Progenitor cell of endocrine pancreas (in vitro differentiated cells): ENCODE data around the gene COPG1. TPM values are rescaled to one million over a fixed set of nuclear protein-coding genes. Genes with fewer than 3 reads are reported as not detected.
A peak's percentile ranks its signal among the peaks of the same experiment; 100 is the strongest.

Experiments used
- DNase-seq: peaks from one replicate; pipeline ENCODE4 v3.0.0; 2021; ENCODE audit warnings: low spot score; ENCODE audit not compliant: unreplicated experiment
- H3K27ac Mint-ChIP-seq: 2 replicates; pipeline ENCODE4 v1.8.0; 2021; ENCODE audit warnings: mild to moderate bottlenecking, moderate library complexity, mixed read lengths
- H3K27me3 Mint-ChIP-seq: 2 replicates; pipeline ENCODE4 v1.8.0; 2021; ENCODE audit warnings: mixed read lengths
- H3K36me3 Mint-ChIP-seq: 2 replicates; pipeline ENCODE4 v1.8.0; 2022; ENCODE audit warnings: mixed read lengths; ENCODE audit not compliant: insufficient read depth
- H3K4me1 Mint-ChIP-seq: 2 replicates; pipeline ENCODE4 v1.8.0; 2021; ENCODE audit warnings: low read depth, mixed read lengths
- H3K4me3 Mint-ChIP-seq: 2 replicates; pipeline ENCODE4 v1.8.0; 2021; ENCODE audit warnings: low read depth, mild to moderate bottlenecking, moderate library complexity, mixed read lengths
- H3K9me3 Mint-ChIP-seq: 2 replicates; pipeline ENCODE4 v1.8.0; 2021; ENCODE audit warnings: low read depth, mixed read lengths
- total RNA-seq: library from RNA; stranded (reverse); gene quantifications from 2 replicates; pipeline ENCODE4 v1.2.1, GENCODE V29; 2021
- TF ChIP-seq, protein P1 (sequence below): fragments of 200-600 bp; sonication (generic); IDR thresholded peaks from one replicate; pipeline ENCODE4 v1.5.0; 2021; ENCODE audit warnings: antibody characterized with exemption, mild to moderate bottlenecking; ENCODE audit not compliant: unreplicated experiment

The COPG1 gene
- total RNA-seq, 1 donor from 2014 or later, result 141 TPM

DNA sequence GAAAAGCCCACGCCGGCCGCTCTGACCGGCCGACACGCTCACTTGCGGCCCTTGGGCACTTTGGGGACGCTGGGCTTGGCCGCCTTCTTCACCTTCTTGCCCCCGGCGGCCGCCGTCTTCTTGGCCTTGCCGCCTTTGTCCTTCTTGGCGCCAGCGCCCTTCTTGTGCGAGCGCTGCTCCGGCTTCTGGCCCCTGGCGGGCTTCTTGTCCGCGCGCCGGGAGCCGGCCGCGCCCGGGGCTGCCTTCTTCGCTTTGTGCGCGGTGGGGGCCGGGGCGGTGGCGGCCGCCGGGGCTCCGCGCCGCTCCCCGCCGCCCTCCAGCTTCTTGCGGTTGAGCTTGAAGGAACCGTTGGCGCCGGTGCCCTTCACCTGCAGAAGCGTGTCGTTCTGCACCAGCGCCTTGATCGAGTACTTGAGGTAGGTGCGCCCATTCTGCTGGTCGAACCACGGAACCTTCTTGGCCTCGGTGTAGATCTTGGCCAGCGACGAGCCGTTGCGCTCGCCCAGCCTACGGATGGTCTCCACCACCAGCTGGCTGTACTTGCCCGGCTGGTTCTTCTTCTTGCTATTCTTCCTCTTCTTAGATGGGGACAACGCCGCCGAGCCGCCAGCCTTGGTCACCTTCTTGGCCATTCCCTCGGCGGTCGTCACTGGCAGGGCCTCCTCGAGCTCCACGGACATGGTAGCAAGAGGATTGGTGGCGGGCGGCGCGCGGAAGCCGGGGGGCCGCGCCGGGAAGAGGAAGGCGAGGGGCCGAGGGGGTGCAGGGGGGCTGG is 66.0 kb downstream of the COPG1 start:
- TF ChIP-seq, protein P1, sequence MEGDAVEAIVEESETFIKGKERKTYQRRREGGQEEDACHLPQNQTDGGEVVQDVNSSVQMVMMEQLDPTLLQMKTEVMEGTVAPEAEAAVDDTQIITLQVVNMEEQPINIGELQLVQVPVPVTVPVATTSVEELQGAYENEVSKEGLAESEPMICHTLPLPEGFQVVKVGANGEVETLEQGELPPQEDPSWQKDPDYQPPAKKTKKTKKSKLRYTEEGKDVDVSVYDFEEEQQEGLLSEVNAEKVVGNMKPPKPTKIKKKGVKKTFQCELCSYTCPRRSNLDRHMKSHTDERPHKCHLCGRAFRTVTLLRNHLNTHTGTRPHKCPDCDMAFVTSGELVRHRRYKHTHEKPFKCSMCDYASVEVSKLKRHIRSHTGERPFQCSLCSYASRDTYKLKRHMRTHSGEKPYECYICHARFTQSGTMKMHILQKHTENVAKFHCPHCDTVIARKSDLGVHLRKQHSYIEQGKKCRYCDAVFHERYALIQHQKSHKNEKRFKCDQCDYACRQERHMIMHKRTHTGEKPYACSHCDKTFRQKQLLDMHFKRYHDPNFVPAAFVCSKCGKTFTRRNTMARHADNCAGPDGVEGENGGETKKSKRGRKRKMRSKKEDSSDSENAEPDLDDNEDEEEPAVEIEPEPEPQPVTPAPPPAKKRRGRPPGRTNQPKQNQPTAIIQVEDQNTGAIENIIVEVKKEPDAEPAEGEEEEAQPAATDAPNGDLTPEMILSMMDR, result no peak
- H3K36me3 Mint-ChIP-seq, result no peaks in the 10 kb centered on the region
- peaks cover 6% of the 10 kb centered on the region for H3K4me1 Mint-ChIP-seq
- peak overlapping the region; percentile 94 for H3K4me3 Mint-ChIP-seq
- no peak for DNase-seq
- H3K27ac Mint-ChIP-seq, result peak overlapping the region; percentile 97
- H3K9me3 Mint-ChIP-seq, result no peaks in the 10 kb centered on the region
- H3K27me3 Mint-ChIP-seq, result no peaks in the 10 kb centered on the region

DNA sequence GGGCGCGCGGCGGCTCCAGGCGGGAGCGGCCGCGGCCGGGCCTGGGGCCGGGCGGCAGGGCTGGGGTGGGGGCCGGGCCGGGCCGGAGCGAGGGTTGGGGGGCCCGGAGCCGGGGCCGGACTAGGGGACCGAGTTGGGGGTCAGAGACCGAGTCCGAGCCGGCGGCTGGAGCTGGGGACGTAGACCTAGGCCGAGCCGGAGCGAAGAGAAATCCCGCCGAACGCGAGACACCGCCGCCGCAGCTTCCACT is 66.5 kb downstream of the COPG1 start:
- Mint-ChIP-seq H3K27ac (peak overlapping the region; percentile 91), H3K9me3 (no peaks in the 10 kb centered on the region), H3K36me3 (no peaks in the 10 kb centered on the region), H3K27me3 (no peaks in the 10 kb centered on the region), H3K4me3 (peak overlapping the region; percentile 77), H3K4me1 (peaks cover 6% of the 10 kb centered on the region)
- no peak for DNase-seq
- TF ChIP-seq, protein P1, result no peak

GRCh38 chr3:129316248-129317013 is 67.0 kb downstream of the COPG1 start:
- H3K4me3 Mint-ChIP-seq, result peak overlapping the region; percentile 77
- TF ChIP-seq, protein P1, result peak; percentile 61
- H3K36me3 Mint-ChIP-seq, result no peaks in the 10 kb centered on the region
- H3K27me3 Mint-ChIP-seq, result no peaks in the 10 kb centered on the region
- H3K9me3 Mint-ChIP-seq, result no peaks in the 10 kb centered on the region
- H3K27ac Mint-ChIP-seq, result peak overlapping the region; percentile 91
- peak; percentile 84 for DNase-seq
- peaks cover 6% of the 10 kb centered on the region for H3K4me1 Mint-ChIP-seq

DNA sequence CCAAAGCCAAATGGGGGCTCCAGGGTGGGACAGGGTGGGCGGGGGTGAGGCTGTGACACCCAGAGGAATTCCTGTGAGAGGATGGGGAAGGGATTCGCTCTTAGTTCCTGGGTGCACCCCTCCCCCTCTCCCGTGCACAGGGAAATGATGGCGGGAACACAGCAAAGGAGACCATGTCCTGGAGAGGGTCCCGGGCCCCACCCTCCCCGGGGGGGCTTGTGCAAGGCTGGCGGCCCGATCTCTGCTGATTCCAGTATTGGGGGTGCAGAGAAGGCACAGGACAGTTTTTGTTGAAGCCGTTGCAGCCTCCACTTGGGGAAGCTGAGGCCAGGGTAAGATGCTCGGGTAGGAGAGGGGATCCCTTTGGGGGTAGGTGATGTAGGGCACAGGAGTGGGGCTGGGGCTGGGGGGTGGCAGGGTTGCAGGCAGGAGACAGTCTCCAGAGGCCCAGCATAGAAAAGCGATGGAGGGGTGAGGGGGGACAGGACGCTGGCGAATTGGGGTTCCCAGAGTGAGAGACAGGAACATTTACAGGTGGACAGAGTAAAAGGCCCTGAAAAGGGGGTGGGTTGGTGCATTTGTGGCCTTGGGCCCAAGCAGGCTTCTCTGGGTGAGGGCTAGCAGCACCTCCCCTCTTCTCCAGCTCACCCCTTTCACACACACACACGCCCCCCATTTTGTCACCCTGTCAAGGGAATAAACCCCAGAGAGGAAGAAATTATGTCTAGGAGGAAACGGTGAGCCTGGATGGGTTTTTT is 67.8 kb downstream of the COPG1 start:
- Mint-ChIP-seq H3K27me3 (no peaks in the 10 kb centered on the region), H3K36me3 (no peaks in the 10 kb centered on the region), H3K27ac (no peak overlapping the region), H3K4me1 (peaks cover 6% of the 10 kb centered on the region), H3K9me3 (no peaks in the 10 kb centered on the region), H3K4me3 (peak overlapping the region; percentile 41)
- TF ChIP-seq, protein P1, result no peak
- DNase-seq, result no peak

DNA sequence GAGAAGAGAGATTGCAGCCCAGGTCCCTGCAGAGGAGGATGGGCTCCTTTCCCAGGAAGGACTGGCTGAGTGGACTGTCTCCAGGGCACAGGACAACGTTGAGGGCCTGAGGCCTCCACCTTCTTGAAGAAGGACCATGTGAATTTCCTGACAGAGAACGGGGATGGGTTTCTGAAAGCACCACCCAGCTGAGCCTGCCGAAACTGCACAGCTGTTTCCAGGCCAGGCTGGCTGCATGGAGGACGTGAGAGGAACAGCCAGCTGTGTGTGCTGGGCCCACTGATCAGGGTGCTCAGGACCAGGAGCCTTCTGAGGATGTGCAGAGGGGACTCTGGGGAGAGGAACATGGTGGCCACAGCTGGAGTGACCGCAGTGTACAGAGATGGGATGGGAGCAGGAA is 68.4 kb downstream of the COPG1 start:
- peaks cover 4% of the 10 kb centered on the region for H3K4me1 Mint-ChIP-seq
- H3K27ac Mint-ChIP-seq, result no peak overlapping the region
- TF ChIP-seq, protein P1, result no peak
- DNase-seq, result no peak
- no peaks in the 10 kb centered on the region for H3K9me3 Mint-ChIP-seq
- H3K36me3 Mint-ChIP-seq, result no peaks in the 10 kb centered on the region
- no peak overlapping the region for H3K4me3 Mint-ChIP-seq
- no peaks in the 10 kb centered on the region for H3K27me3 Mint-ChIP-seq
